Ishikawa (cell line): ENCODE data around the gene TAF11L5.
"Not testable (repeated sequence)": the region's sequence is repeated elsewhere in the genome, so short reads cannot be mapped to it uniquely, and the experiment has no call there.

Experiments
- CEBPB ChIP-seq: IDR thresholded peaks from 2 replicates; pipeline ENCODE4 v1.6.1; 2012
- TCF12 ChIP-seq: IDR thresholded peaks from 2 replicates; pipeline ENCODE4 v1.6.1; 2012; ENCODE audit warnings: low read depth
- YY1 ChIP-seq: IDR thresholded peaks from 2 replicates; pipeline ENCODE4 v1.6.1; 2012; ENCODE audit warnings: low read depth

DNA sequence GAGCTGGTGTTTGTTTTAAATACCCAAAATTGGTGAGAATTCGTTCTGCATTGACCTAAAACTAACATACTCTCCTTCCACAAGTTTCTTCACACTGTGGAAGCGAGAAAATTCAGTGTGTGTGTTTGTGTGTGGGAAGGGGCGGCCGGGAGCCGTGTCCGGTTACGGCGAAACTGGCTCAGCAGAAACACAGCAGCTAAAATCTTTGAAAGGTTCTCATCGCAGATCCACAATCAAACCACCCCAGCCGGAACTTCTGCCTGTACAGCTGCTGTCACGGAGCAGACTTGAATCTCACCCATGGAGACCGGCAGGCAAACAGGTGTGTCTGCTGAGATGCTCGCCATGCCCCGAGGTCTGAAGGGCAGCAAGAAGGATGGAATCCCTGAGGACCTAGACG lies at the start of gene TAF11L5:
- not testable (repeated sequence) for TF ChIP-seq TCF12, CEBPB, YY1
